SK-N-SH treated with all-trans-retinoic acid at 6 μM for 48 hours (cell line): ENCODE measurements around the gene MSLN.

ENCODE experiments used
- ATAC-seq: fragments of 200-7000 bp; cut with Tn5 transposase; 3 replicates; pipeline ENCODE4 v1.9.1; 2020; ENCODE audit warnings: mild to moderate bottlenecking, moderate library complexity
- ARNTL ChIP-seq: fragments of 450-650 bp; formaldehyde crosslinking; IDR thresholded peaks from 2 replicates; pipeline ENCODE4 v1.5.0; 2020; ENCODE audit warnings: low read depth, mild to moderate bottlenecking, moderate library complexity, borderline replicate concordance
- BACH2 ChIP-seq: fragments of 250-450 bp; sonication (Bioruptor Pico); IDR thresholded peaks from 2 replicates; pipeline ENCODE4 v1.9.0; 2021; ENCODE audit warnings: mild to moderate bottlenecking, borderline replicate concordance
- ESRRG ChIP-seq: fragments of 250-450 bp; sonication (Bioruptor Pico); IDR thresholded peaks from 2 replicates; pipeline ENCODE4 v1.6.1; 2021; ENCODE audit warnings: mild to moderate bottlenecking
- ISL1 ChIP-seq: fragments of 250-450 bp; sonication (Bioruptor Pico); IDR thresholded peaks from 2 replicates; pipeline ENCODE4 v2.1.2; 2022; ENCODE audit warnings: mild to moderate bottlenecking, moderate library complexity
- POU6F1 ChIP-seq: fragments of 250-450 bp; sonication (Bioruptor Pico); IDR thresholded peaks from 2 replicates; pipeline ENCODE4 v1.8.0; 2021; ENCODE audit warnings: low read depth, mild to moderate bottlenecking, moderate library complexity, borderline replicate concordance
- PPARA ChIP-seq: fragments of 250-450 bp; sonication (Bioruptor Pico); IDR thresholded peaks from 2 replicates; pipeline ENCODE4 v1.5.0; 2020; ENCODE audit warnings: mild to moderate bottlenecking, borderline replicate concordance
- RARB ChIP-seq: fragments of 250-450 bp; sonication (Bioruptor Pico); IDR thresholded peaks from 2 replicates; pipeline ENCODE4 v1.8.0; 2021; ENCODE audit warnings: mild to moderate bottlenecking, moderate library complexity
- SNAI2 ChIP-seq: fragments of 250-450 bp; sonication (Bioruptor Pico); IDR thresholded peaks from 2 replicates; pipeline ENCODE4 v1.5.0; 2020; ENCODE audit warnings: mild to moderate bottlenecking, moderate library complexity
- TOX ChIP-seq: fragments of 250-450 bp; sonication (Bioruptor Pico); IDR thresholded peaks from 2 replicates; pipeline ENCODE4 v1.8.0; 2021; ENCODE audit warnings: mild to moderate bottlenecking, moderate library complexity, borderline replicate concordance
- TSHZ2 ChIP-seq: fragments of 250-450 bp; sonication (Bioruptor Pico); IDR thresholded peaks from 2 replicates; pipeline ENCODE4 v1.5.0; 2020; ENCODE audit warnings: mild to moderate bottlenecking, moderate library complexity
- ZFP3 ChIP-seq: fragments of 250-450 bp; sonication (Bioruptor Pico); IDR thresholded peaks from 2 replicates; pipeline ENCODE4 v1.5.0; 2020; ENCODE audit warnings: mild to moderate bottlenecking, moderate library complexity
- ZNF565 ChIP-seq: fragments of 450-650 bp; formaldehyde crosslinking; conservative IDR thresholded peaks from 2 replicates; pipeline ENCODE4 v1.5.0; 2020; ENCODE audit warnings: low read depth, mild to moderate bottlenecking, moderate library complexity
- TF ChIP-seq, protein P1 (sequence below): fragments of 250-450 bp; sonication (Bioruptor Pico); IDR thresholded peaks from 2 replicates; pipeline ENCODE4 v1.5.1; 2020; ENCODE audit warnings: low read depth, mild to moderate bottlenecking, moderate library complexity
- TF ChIP-seq, protein P2 (sequence below): fragments of 250-450 bp; sonication (Bioruptor Pico); IDR thresholded peaks from 2 replicates; pipeline ENCODE4 v1.8.0; 2020; ENCODE audit warnings: mild to moderate bottlenecking, moderate library complexity, borderline replicate concordance

Gene MSLN

DNA sequence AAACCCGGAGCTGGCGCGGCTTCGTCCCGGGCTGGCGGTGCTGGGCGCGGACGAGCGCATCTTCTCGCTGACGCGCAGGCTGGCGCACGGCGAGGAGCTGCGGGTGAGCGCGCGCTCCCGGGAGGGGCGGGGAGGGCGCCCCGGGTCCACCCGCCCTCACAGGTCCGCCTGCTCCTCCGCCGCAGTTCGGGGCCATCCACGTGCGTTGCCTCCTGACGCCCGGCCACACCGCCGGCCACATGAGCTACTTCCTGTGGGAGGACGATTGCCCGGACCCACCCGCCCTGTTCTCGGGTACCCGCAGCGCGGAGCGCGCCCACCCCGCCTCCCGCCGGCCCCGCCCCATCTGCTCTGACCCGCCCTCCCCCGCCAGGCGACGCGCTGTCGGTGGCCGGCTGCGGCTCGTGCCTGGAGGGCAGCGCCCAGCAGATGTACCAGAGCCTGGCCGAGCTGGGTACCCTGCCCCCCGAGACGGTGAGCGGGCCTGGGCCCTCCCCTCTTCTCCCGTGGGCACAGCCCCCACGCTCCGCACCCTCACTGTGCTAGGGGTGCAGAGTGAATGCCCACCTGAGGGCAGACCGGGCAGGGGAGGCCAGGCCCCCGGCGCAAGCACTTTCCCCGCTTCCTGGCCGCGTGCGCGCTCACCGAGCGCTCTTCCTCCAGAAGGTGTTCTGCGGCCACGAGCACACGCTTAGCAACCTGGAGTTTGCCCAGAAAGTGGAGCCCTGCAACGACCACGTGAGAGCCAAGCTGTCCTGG is 32.2 kb upstream of the MSLN start:
- peak; percentile 70; the same call in 1 of the 2 replicates for TF ChIP-seq ARNTL
- no peak for TF ChIP-seq SNAI2 (CRISPR knock-in tag)

GRCh38 chr16:728890-729744 is 31.4 kb upstream of the MSLN start:
- TF ChIP-seq TOX (CRISPR knock-in tag) (no peak), ZFP3 (CRISPR knock-in tag) (no peak), ARNTL (no peak), POU6F1 (CRISPR knock-in tag) (no peak)
- TF ChIP-seq, protein P1, sequence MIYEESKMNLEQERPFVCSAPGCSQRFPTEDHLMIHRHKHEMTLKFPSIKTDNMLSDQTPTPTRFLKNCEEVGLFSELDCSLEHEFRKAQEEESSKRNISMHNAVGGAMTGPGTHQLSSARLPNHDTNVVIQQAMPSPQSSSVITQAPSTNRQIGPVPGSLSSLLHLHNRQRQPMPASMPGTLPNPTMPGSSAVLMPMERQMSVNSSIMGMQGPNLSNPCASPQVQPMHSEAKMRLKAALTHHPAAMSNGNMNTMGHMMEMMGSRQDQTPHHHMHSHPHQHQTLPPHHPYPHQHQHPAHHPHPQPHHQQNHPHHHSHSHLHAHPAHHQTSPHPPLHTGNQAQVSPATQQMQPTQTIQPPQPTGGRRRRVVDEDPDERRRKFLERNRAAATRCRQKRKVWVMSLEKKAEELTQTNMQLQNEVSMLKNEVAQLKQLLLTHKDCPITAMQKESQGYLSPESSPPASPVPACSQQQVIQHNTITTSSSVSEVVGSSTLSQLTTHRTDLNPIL (CRISPR knock-in tag), result no peak
- no peak for ATAC-seq

More for the DNA sequence above, 32.2 kb upstream of the MSLN start:
- ATAC-seq, result peak; percentile 63

- ATAC-seq, result no peak
- TF ChIP-seq TSHZ2 (CRISPR knock-in tag), result no peak
- 0 out of 2 replicates have a peak, but pooled peaks have one; percentile 26 for TF ChIP-seq ZNF565 (CRISPR knock-in tag)
- no peak for TF ChIP-seq SNAI2 (CRISPR knock-in tag)
- TF ChIP-seq ESRRG (CRISPR knock-in tag), result no peak
- TF ChIP-seq RARB (CRISPR knock-in tag), result no peak
- TF ChIP-seq BACH2, result no peak
- TF ChIP-seq ISL1, result no peak
- TF ChIP-seq, all 23 proteins: peak for 1
Measured at GRCh38 chr16:729768-730665, 30.5 kb upstream of the MSLN start.

- TF ChIP-seq PPARA (no peak), SNAI2 (CRISPR knock-in tag) (no peak), ISL1 (no peak)
- TF ChIP-seq, protein P2, sequence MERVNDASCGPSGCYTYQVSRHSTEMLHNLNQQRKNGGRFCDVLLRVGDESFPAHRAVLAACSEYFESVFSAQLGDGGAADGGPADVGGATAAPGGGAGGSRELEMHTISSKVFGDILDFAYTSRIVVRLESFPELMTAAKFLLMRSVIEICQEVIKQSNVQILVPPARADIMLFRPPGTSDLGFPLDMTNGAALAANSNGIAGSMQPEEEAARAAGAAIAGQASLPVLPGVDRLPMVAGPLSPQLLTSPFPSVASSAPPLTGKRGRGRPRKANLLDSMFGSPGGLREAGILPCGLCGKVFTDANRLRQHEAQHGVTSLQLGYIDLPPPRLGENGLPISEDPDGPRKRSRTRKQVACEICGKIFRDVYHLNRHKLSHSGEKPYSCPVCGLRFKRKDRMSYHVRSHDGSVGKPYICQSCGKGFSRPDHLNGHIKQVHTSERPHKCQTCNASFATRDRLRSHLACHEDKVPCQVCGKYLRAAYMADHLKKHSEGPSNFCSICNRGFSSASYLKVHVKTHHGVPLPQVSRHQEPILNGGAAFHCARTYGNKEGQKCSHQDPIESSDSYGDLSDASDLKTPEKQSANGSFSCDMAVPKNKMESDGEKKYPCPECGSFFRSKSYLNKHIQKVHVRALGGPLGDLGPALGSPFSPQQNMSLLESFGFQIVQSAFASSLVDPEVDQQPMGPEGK (CRISPR knock-in tag), result no peak
- TF ChIP-seq, all 23 proteins: peak for 0
- ATAC-seq, result no peak
Measured at GRCh38 chr16:730666-731509, 29.6 kb upstream of the MSLN start.
